ENCODE measurements around the gene MSANTD7.

MSANTD7 gene

GRCh38 chr10:14878266-14879123 lies 40.4 kb downstream of the MSANTD7 start, which contains the start of gene SUV39H2:
TSS of gene SUV39H2 (plus strand) at chr10:14878866. CDS start at chr10:14878889, 23 bp downstream.
- H3K4me1 ChIP-seq (ENCODE audit: control insufficient read depth, insufficient read depth, low read length): peaks cover 6% of the 10 kb centered on the region
- peak within 1 kb of the TSS; percentile 93 for H3K9ac ChIP-seq (ENCODE audit: low read length)
- no peaks in the 10 kb centered on the region for H3K36me3 ChIP-seq (ENCODE audit: control insufficient read depth, insufficient read depth, low read length)

GRCh38 chr10:14879124-14879927 lies 41.2 kb downstream of the MSANTD7 start:
- no peaks in the 10 kb centered on the region for H3K36me3 ChIP-seq (ENCODE audit: control insufficient read depth, insufficient read depth, low read length)
- peak overlapping the region; percentile 84 for H3K4me3 ChIP-seq (ENCODE audit: low read length)
- H3K27ac ChIP-seq (ENCODE audit: low read depth, low read length): peak overlapping the region; percentile 6
- peaks cover 6% of the 10 kb centered on the region for H3K4me1 ChIP-seq (ENCODE audit: control insufficient read depth, insufficient read depth, low read length)
- no peaks in the 10 kb centered on the region for H3K27me3 ChIP-seq (ENCODE audit: control insufficient read depth, insufficient read depth, low read length)
- peak overlapping the region; percentile 32 for H3K9ac ChIP-seq (ENCODE audit: low read length)

More at GRCh38 chr10:14878266-14879123, 40.4 kb downstream of the MSANTD7 start, which contains the start of gene SUV39H2:
- H3K27ac ChIP-seq (ENCODE audit: low read depth, low read length): peak within 1 kb of the TSS; percentile 90
- H3K4me3 ChIP-seq (ENCODE audit: low read length): peak within 1 kb of the TSS; percentile 99
- no peaks in the 10 kb centered on the region for H3K27me3 ChIP-seq (ENCODE audit: control insufficient read depth, insufficient read depth, low read length)

GRCh38 chr10:14879928-14880193 lies 41.8 kb downstream of the MSANTD7 start:
- no peaks in the 10 kb centered on the region for H3K36me3 ChIP-seq (ENCODE audit: control insufficient read depth, insufficient read depth, low read length)
- no peaks in the 10 kb centered on the region for H3K27me3 ChIP-seq (ENCODE audit: control insufficient read depth, insufficient read depth, low read length)
- peaks cover 6% of the 10 kb centered on the region for H3K4me1 ChIP-seq (ENCODE audit: control insufficient read depth, insufficient read depth, low read length)
- H3K4me3 ChIP-seq (ENCODE audit: low read length): peak overlapping the region; percentile 14
- H3K27ac ChIP-seq (ENCODE audit: low read depth, low read length): no peak overlapping the region
- no peak overlapping the region for H3K9ac ChIP-seq (ENCODE audit: low read length)

GRCh38 chr10:14880229-14880628 lies 42.1 kb downstream of the MSANTD7 start:
- Histone ChIP-seq H3K9ac (ENCODE audit: low read length) (no peak overlapping the region), H3K27ac (ENCODE audit: low read depth, low read length) (no peak overlapping the region), H3K4me3 (ENCODE audit: low read length) (peak overlapping the region; percentile 14), H3K4me1 (ENCODE audit: control insufficient read depth, insufficient read depth, low read length) (peaks cover 6% of the 10 kb centered on the region), H3K36me3 (ENCODE audit: control insufficient read depth, insufficient read depth, low read length) (no peaks in the 10 kb centered on the region), H3K27me3 (ENCODE audit: control insufficient read depth, insufficient read depth, low read length) (no peaks in the 10 kb centered on the region)

- Histone ChIP-seq H3K36me3 (ENCODE audit: control insufficient read depth, insufficient read depth, low read length) (peaks cover 3% of the 10 kb centered on the region), H3K9ac (ENCODE audit: low read length) (no peak overlapping the region), H3K27ac (ENCODE audit: low read depth, low read length) (no peak overlapping the region)
Measured at GRCh38 chr10:14884082-14884481, 46.0 kb downstream of the MSANTD7 start.

More at GRCh38 chr10:14884082-14884481, 46.0 kb downstream of the MSANTD7 start:
- H3K27me3 ChIP-seq (ENCODE audit: control insufficient read depth, insufficient read depth, low read length): no peaks in the 10 kb centered on the region
- no peaks in the 10 kb centered on the region for H3K4me1 ChIP-seq (ENCODE audit: control insufficient read depth, insufficient read depth, low read length)
- no peak overlapping the region for H3K4me3 ChIP-seq (ENCODE audit: low read length)
